Measurements from ENCODE around the gene ZNF432. TPM values are rescaled to one million over a fixed set of nuclear protein-coding genes. Genes with fewer than 3 reads are reported as not detected.

Gene ZNF432
- total RNA-seq, 1 donor: 6.5 TPM

DNA sequence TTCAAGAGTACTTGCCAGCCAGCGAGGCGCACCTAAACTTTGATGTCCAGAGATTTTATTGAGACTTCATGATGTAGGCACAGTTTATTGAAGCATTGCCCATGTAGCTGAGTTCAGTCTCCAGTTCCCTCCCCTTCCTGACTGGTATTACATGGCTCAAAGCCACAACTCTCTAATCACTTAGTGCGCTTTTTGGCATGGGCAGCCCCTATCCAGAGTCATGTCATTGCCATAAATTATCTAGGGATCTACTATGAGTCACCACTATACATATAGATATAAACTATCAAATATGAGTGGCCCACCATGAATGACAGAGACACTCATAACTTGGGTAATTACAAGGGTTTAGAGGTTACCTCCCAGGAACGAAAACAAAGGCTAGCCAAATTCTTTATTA lies 28.1 kb downstream of the ZNF432 start:
- no peak for DNase-seq (ENCODE audit: low read depth in 2 of 3, low spot score in 2 of 3)

- DNase-seq (ENCODE audit: low read depth in 2 of 3, low spot score in 2 of 3): no peak
Measured at GRCh38 chr19:52010674-52011073, 38.0 kb downstream of the ZNF432 start.

DNA sequence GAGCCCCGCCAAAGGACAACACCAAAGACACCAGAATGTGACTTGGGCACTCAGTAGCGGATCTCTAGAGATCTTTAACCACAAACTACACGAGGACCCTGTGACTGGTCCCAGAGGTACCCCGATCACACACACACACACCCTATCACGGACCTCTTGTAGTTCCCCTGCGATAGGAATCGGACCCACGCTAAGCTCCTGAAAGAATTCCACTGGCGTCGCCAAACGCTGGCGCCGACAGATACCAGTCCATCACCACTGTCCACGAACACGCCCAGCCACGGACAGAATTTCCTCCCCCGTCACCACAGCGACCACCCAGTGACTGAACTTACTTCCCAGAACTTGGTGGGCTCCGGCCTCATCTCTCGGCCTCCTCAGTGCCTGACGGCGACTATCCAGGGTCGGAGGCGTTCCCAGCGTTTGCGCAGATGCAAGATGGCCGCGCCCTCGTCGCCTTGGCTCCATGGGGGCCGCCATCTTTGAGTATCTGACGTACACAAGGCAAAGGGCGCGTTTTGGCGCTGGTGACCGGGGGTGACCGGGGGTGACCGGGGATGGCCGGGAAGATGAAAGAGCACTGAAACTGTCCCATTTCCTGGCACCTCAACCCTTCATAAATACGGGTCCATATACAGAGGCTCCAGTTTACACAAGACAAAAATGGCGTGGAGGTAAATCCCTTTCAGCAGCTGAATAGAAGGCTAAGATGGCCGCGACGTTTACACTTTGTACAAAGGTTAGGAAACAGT lies 40.7 kb downstream of the ZNF432 start, which contains the start of gene ZNF615:
Gene ZNF615, minus strand, starts transcription at position 406 of the 752 bp plus-strand sequence. CDS start 4,500 bp downstream, outside the sequence.
- DNase-seq (ENCODE audit: low read depth in 2 of 3, low spot score in 2 of 3): peak; percentile 88 to 94 (median 91)

GRCh38 chr19:52007451-52007805 lies 41.2 kb downstream of the ZNF432 start:
- peak in 1 of 3 donors; percentile 25 for DNase-seq (ENCODE audit: low read depth in 2 of 3, low spot score in 2 of 3)

- DNase-seq (ENCODE audit: low read depth in 2 of 3, low spot score in 2 of 3): no peak
Measured at GRCh38 chr19:51994048-51994644, 54.5 kb downstream of the ZNF432 start.

GRCh38 chr19:51993422-51993821 lies 55.2 kb downstream of the ZNF432 start:
- no peak for DNase-seq (ENCODE audit: low read depth in 2 of 3, low spot score in 2 of 3)

GRCh38 chr19:51986309-51987291 lies 62.0 kb downstream of the ZNF432 start, which contains the start of gene ZNF350:
TSS of gene ZNF350 (minus strand) at chr19:51986840. CDS start at chr19:51974360, 12,480 bp downstream.
- DNase-seq (ENCODE audit: low read depth in 2 of 3, low spot score in 2 of 3): peak; percentile 71 to 98 (median 97)

- no peak for DNase-seq (ENCODE audit: low read depth in 2 of 3, low spot score in 2 of 3)
Measured at GRCh38 chr19:51983361-51983760, 65.3 kb downstream of the ZNF432 start.

Other genes with a start within 250 kb of the ZNF432 start
- gene ZNF577, start 160.9 kb downstream of the ZNF432 start, total RNA-seq: 8.6 TPM
- gene ZNF649, start 143.8 kb downstream of the ZNF432 start, total RNA-seq: 7.5 TPM
- gene ZNF613, start 121.4 kb downstream of the ZNF432 start, total RNA-seq: 3.5 TPM
- 8.1 TPM for gene ZNF350, start 62.0 kb downstream of the ZNF432 start, total RNA-seq
- 7.8 TPM for gene ZNF615, start 40.6 kb downstream of the ZNF432 start, total RNA-seq
- 6.5 TPM for gene ZNF614, start 20.5 kb downstream of the ZNF432 start, total RNA-seq
- 4.6 TPM for gene ZNF841, start 46.9 kb upstream of the ZNF432 start, total RNA-seq
- 4.0 TPM for gene ZNF616, start 91.1 kb upstream of the ZNF432 start, total RNA-seq
- 5.4 TPM for gene ZNF836, start 122.8 kb upstream of the ZNF432 start, total RNA-seq
- gene PPP2R1A, start 141.2 kb upstream of the ZNF432 start, total RNA-seq: 195 TPM
- gene ZNF766, start 220.7 kb upstream of the ZNF432 start, total RNA-seq: 7.5 TPM
- gene ZNF480, start 248.3 kb upstream of the ZNF432 start, total RNA-seq: 3.2 TPM

Data from hematopoietic multipotent progenitor cell (in vitro differentiated cells).